ENCODE data around the gene GPR26.

GRCh38 chr10:123635745-123636144 is 30.4 kb upstream of the GPR26 start:
- TF ChIP-seq CTCF (IDR thresholded peaks at IDR 0.05; ENCODE audit: poor library complexity) (no peak), EZH2 (IDR thresholded peaks at IDR 0.05; ENCODE audit: borderline replicate concordance) (no peak)
